ENCODE data around the gene TGIF2.

The TGIF2 gene

DNA sequence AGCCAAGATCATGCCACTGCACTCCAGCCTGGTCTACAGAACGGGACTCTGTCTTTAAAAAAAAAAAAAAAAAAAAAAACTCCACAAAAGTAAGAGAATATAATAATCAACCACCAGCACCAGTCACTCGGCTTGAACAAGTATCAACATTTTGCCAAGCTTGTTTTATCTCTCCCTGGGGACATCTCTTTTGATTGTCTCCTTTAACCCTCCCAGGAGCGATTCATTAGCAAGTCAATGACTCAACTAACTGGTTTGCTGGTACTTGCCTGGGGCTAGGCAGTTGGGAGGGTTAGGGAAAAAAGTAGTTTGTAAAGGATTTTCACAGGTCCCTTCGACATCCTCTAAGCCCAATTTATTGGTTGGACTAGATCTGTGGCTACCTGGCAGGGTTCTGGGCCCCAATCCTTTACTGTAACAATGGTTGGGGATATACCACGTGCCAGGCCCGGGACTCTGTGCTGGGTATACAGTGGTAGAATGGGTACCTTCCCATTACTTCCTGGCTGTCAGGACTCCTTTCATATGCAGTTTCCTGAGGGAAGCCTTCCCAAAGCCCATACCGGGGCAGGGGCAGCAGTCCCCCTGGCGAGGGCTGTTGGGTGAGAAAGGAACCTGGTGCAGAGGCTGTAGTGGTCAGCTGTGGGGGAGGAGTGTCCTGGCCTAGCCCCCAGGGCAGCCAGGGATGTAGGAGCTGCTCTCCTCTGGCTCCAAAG is 12.2 kb downstream of the TGIF2 start (continued):
- TF ChIP-seq, protein P1, sequence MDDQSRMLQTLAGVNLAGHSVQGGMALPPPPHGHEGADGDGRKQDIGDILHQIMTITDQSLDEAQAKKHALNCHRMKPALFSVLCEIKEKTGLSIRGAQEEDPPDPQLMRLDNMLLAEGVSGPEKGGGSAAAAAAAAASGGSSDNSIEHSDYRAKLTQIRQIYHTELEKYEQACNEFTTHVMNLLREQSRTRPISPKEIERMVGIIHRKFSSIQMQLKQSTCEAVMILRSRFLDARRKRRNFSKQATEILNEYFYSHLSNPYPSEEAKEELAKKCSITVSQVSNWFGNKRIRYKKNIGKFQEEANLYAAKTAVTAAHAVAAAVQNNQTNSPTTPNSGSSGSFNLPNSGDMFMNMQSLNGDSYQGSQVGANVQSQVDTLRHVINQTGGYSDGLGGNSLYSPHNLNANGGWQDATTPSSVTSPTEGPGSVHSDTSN (CRISPR knock-in tag; IDR thresholded peaks at IDR 0.05): no peak
- TF ChIP-seq KLF9 (tag by site-specific recombination; IDR thresholded peaks at IDR 0.05; ENCODE audit: low read depth): no peak
- TF ChIP-seq EGR2 (tag by site-specific recombination; IDR thresholded peaks at IDR 0.05; ENCODE audit: low read depth): no peak
- no peak for TF ChIP-seq ZNF768 (tag by site-specific recombination; IDR thresholded peaks at IDR 0.05)
- TF ChIP-seq ZNF335 (tag by site-specific recombination; conservative IDR thresholded peaks at IDR 0.05): no peak
- no peak for TF ChIP-seq ZNF140 (tag by site-specific recombination; IDR thresholded peaks at IDR 0.05)
- no peak for TF ChIP-seq SALL2 (tag by site-specific recombination; IDR thresholded peaks at IDR 0.05; ENCODE audit: borderline replicate concordance)
- peak; percentile 87 for TF ChIP-seq ZEB2 (tag by site-specific recombination; IDR thresholded peaks at IDR 0.05)
- TF ChIP-seq, protein P2, sequence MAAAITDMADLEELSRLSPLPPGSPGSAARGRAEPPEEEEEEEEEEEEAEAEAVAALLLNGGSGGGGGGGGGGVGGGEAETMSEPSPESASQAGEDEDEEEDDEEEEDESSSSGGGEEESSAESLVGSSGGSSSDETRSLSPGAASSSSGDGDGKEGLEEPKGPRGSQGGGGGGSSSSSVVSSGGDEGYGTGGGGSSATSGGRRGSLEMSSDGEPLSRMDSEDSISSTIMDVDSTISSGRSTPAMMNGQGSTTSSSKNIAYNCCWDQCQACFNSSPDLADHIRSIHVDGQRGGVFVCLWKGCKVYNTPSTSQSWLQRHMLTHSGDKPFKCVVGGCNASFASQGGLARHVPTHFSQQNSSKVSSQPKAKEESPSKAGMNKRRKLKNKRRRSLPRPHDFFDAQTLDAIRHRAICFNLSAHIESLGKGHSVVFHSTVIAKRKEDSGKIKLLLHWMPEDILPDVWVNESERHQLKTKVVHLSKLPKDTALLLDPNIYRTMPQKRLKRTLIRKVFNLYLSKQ (tag by site-specific recombination; IDR thresholded peaks at IDR 0.05; ENCODE audit: borderline replicate concordance): no peak
- 0 out of 2 replicates have a peak, but pooled peaks have one; percentile 13 for TF ChIP-seq PATZ1 (tag by site-specific recombination; IDR thresholded peaks at IDR 0.05)
- no peak for TF ChIP-seq ZBTB26 (tag by site-specific recombination; optimal IDR thresholded peaks at IDR 0.05)
- TF ChIP-seq ZNF558 (tag by site-specific recombination; IDR thresholded peaks at IDR 0.05): no peak
- TF ChIP-seq ZNF366 (tag by site-specific recombination; conservative IDR thresholded peaks at IDR 0.05): peak; percentile 72
- TF ChIP-seq BCL11B (tag by site-specific recombination; IDR thresholded peaks at IDR 0.05; ENCODE audit: low read depth): no peak
- TF ChIP-seq ZBTB21 (tag by site-specific recombination; IDR thresholded peaks at IDR 0.05): no peak
- TF ChIP-seq ZNF391 (tag by site-specific recombination; IDR thresholded peaks at IDR 0.05; ENCODE audit: borderline replicate concordance, low read depth): 0 out of 2 replicates have a peak, but pooled peaks have one; percentile 28
- TF ChIP-seq, protein P3, sequence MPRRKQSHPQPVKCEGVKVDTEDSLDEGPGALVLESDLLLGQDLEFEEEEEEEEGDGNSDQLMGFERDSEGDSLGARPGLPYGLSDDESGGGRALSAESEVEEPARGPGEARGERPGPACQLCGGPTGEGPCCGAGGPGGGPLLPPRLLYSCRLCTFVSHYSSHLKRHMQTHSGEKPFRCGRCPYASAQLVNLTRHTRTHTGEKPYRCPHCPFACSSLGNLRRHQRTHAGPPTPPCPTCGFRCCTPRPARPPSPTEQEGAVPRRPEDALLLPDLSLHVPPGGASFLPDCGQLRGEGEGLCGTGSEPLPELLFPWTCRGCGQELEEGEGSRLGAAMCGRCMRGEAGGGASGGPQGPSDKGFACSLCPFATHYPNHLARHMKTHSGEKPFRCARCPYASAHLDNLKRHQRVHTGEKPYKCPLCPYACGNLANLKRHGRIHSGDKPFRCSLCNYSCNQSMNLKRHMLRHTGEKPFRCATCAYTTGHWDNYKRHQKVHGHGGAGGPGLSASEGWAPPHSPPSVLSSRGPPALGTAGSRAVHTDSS (tag by site-specific recombination; IDR thresholded peaks at IDR 0.05): no peak
- TF ChIP-seq ZFP41 (tag by site-specific recombination; IDR thresholded peaks at IDR 0.05; ENCODE audit: borderline replicate concordance): no peak
- no peak for TF ChIP-seq MEIS1 (CRISPR knock-in tag; IDR thresholded peaks at IDR 0.05; ENCODE audit: borderline replicate concordance)
- no peak for TF ChIP-seq ZNF248 (tag by site-specific recombination; IDR thresholded peaks at IDR 0.05)
- TF ChIP-seq ZNF274 (IDR thresholded peaks at IDR 0.05; ENCODE audit: low read length): no peak
- no peak for TF ChIP-seq ZNF274 (tag by site-specific recombination; IDR thresholded peaks at IDR 0.05; ENCODE audit: borderline replicate concordance)
- no peak for TF ChIP-seq GFI1B (tag by site-specific recombination; IDR thresholded peaks at IDR 0.05)
- TF ChIP-seq ZNF555 (tag by site-specific recombination; conservative IDR thresholded peaks at IDR 0.05): no peak
- TF ChIP-seq KLF10 (tag by site-specific recombination; IDR thresholded peaks at IDR 0.05): 0 out of 2 replicates have a peak, but pooled peaks have one; percentile 36
- no peak for TF ChIP-seq REST (tag by site-specific recombination; IDR thresholded peaks at IDR 0.05)
